Activated CD8-positive, alpha-beta T cell treated with anti-CD3 and anti-CD28 coated beads for 36 hours (primary cell): ENCODE results near the gene MTFR1L. TPM values are rescaled to one million over a fixed set of nuclear protein-coding genes. Genes with fewer than 3 reads are reported as not detected.

Source experiments
- ATAC-seq: fragments of 200-7000 bp; cut with Tn5 transposase; one replicate; pipeline ENCODE4 v1.10.0; 2021; ENCODE audit warnings: mild to moderate bottlenecking, moderate library complexity
- CTCF ChIA-PET: fragments of 350-600 bp; sonication (Branson Sonifier 250); formaldehyde crosslinking; loops from one replicate; lab custom pipeline; 2021; ENCODE audit warnings: antibody characterized with exemption; lab: Charles Lee
- POLR2A ChIA-PET: fragments of 350-600 bp; sonication (Branson Sonifier 250); formaldehyde crosslinking; loops from one replicate; lab custom pipeline; 2021; ENCODE audit warnings: antibody characterized with exemption; lab: Charles Lee
- DNase-seq: peaks from one replicate; pipeline ENCODE4 v3.0.0-alpha.2; 2020
- H3K27ac Mint-ChIP-seq: one replicate; pipeline ENCODE4 v1.8.0; 2021; ENCODE audit warnings: mild to moderate bottlenecking, mixed read lengths
- H3K27me3 Mint-ChIP-seq: one replicate; pipeline ENCODE4 v1.8.0; 2021; ENCODE audit warnings: mixed read lengths
- H3K36me3 Mint-ChIP-seq: one replicate; pipeline ENCODE4 v1.8.0; 2021; ENCODE audit warnings: low read depth, mixed read lengths
- H3K4me1 Mint-ChIP-seq: one replicate; pipeline ENCODE4 v1.8.0; 2021; ENCODE audit warnings: low read depth, mixed read lengths
- H3K4me3 Mint-ChIP-seq: one replicate; pipeline ENCODE4 v1.8.0; 2021; ENCODE audit warnings: mild to moderate bottlenecking, moderate library complexity, mixed read lengths
- H3K9me3 Mint-ChIP-seq: one replicate; pipeline ENCODE4 v1.8.0; 2021; ENCODE audit warnings: mixed read lengths
- CTCF ChIP-seq: fragments of 200-600 bp; IDR thresholded peaks from one replicate; pipeline ENCODE4 v1.8.0; 2022; ENCODE audit warnings: antibody characterized with exemption, mild to moderate bottlenecking
- intact Hi-C: fragments of 100-400 bp; cut with micrococcal nuclease; formaldehyde crosslinking; loops from one replicate; pipeline ENCODE4 v1.10.0; 2022
- total RNA-seq, 2 experiments: library from RNA; stranded (reverse); gene quantifications; one replicate each; pipeline ENCODE4 v1.2.3, GENCODE V29; 2021

The MTFR1L gene
- total RNA-seq, 2 experiments from 2014 or later = 25.6 to 27.4 TPM

- Mint-ChIP-seq H3K4me1 (peaks cover 27% of the 10 kb centered on the region), H3K27ac (no peak overlapping the region), H3K36me3 (peaks cover 4% of the 10 kb centered on the region), H3K9me3 (no peaks in the 10 kb centered on the region), H3K27me3 (no peaks in the 10 kb centered on the region), H3K4me3 (no peak overlapping the region)
- ChIA-PET POLR2A (no interaction called here), CTCF (interaction anchor here (1.2 to 1.4 kb wide), 2 partner anchors 10 to 234 kb away, joined by 3 read pairs; no protein-coding TSS in a partner anchor)
- DNase-seq (no peak), ATAC-seq (no peak)
- no peak for TF ChIP-seq CTCF
- intact Hi-C loops = no loop called here
These were observed 13.3 kb upstream of the MTFR1L start for GRCh38 chr1:25806418-25806817.

- no peaks in the 10 kb centered on the region for H3K9me3 Mint-ChIP-seq
- ChIA-PET POLR2A (interaction anchor here (0.5 to 1.0 kb wide), 3 partner anchors 85 to 110 kb away, joined by 3 read pairs; no protein-coding TSS in a partner anchor), CTCF (interaction anchor here (0.8 to 3.5 kb wide), 6 partner anchors 9 to 235 kb away, joined by 3 to 37 read pairs (median 3); partner anchors contain the start of gene SELENON)
- no peak for TF ChIP-seq CTCF
- no peak overlapping the region for H3K4me3 Mint-ChIP-seq
- no peak for DNase-seq
- intact Hi-C loops = no loop called here
- no peak overlapping the region for H3K27ac Mint-ChIP-seq
- no peaks in the 10 kb centered on the region for H3K27me3 Mint-ChIP-seq
- no peak for ATAC-seq
- peaks cover 3% of the 10 kb centered on the region for H3K36me3 Mint-ChIP-seq
- peaks cover 18% of the 10 kb centered on the region for H3K4me1 Mint-ChIP-seq
These were observed 12.0 kb upstream of the MTFR1L start for GRCh38 chr1:25807480-25808390.

GRCh38 chr1:25808481-25809244 lies 11.1 kb upstream of the MTFR1L start:
- CTCF ChIA-PET = interaction anchor here (0.8 to 3.5 kb wide), 14 partner anchors 9 to 310 kb away, joined by 3 to 37 read pairs (median 3); partner anchors contain the start of genes MTFR1L, PAFAH2 and SELENON
- Mint-ChIP-seq H3K9me3 (no peaks in the 10 kb centered on the region), H3K27me3 (no peaks in the 10 kb centered on the region), H3K4me3 (no peak overlapping the region), H3K4me1 (peaks cover 11% of the 10 kb centered on the region), H3K27ac (no peak overlapping the region), H3K36me3 (peaks cover 3% of the 10 kb centered on the region)
- no peak for TF ChIP-seq CTCF
- POLR2A ChIA-PET = interaction anchor here (0.9 to 1.9 kb wide), 3 partner anchors 86 to 261 kb away, joined by 3 to 5 read pairs (median 3); no protein-coding TSS in a partner anchor
- intact Hi-C loops = no loop called here
- ATAC-seq (no peak), DNase-seq (no peak)

- ATAC-seq (no peak), DNase-seq (no peak)
- intact Hi-C loops = no loop called here
- CTCF ChIA-PET = interaction anchor here (0.8 to 3.5 kb wide), 16 partner anchors 10 to 382 kb away, joined by 3 to 37 read pairs (median 4); partner anchors contain the start of genes MAN1C1, MTFR1L, PAFAH2 and SELENON
- no peak for TF ChIP-seq CTCF
- POLR2A ChIA-PET = interaction anchor here (1.9 kb wide), 1 partner anchor 262 kb away, joined by 5 read pairs; no protein-coding TSS in a partner anchor
- no peaks in the 10 kb centered on the region for H3K27me3 Mint-ChIP-seq
- no peak overlapping the region for H3K4me3 Mint-ChIP-seq
- H3K36me3 Mint-ChIP-seq = peaks cover 3% of the 10 kb centered on the region
- peaks cover 6% of the 10 kb centered on the region for H3K4me1 Mint-ChIP-seq
- no peaks in the 10 kb centered on the region for H3K9me3 Mint-ChIP-seq
- no peak overlapping the region for H3K27ac Mint-ChIP-seq
These were observed 10.3 kb upstream of the MTFR1L start for GRCh38 chr1:25809283-25809926.
